B cell (primary cell): ENCODE data around the gene MARK4. TPM values are rescaled to one million over a fixed set of nuclear protein-coding genes. Genes with fewer than 3 reads are reported as not detected.

Experiments used
- ATAC-seq: fragments of 200-7000 bp; cut with Tn5 transposase; one replicate; pipeline ENCODE4 v1.10.0; 2021; ENCODE audit warnings: low read depth, mild to moderate bottlenecking, moderate number of reproducible peaks, moderate library complexity
- CTCF ChIA-PET: fragments of 350-600 bp; sonication (Branson Sonifier 250); formaldehyde crosslinking; loops from one replicate; lab custom pipeline; 2021; ENCODE audit warnings: antibody characterized with exemption, inconsistent platforms; lab: Charles Lee
- POLR2A ChIA-PET: fragments of 350-600 bp; sonication (Branson Sonifier 250); formaldehyde crosslinking; loops from one replicate; lab custom pipeline; 2021; ENCODE audit warnings: antibody characterized with exemption; lab: Charles Lee
- DNase-seq: peaks from one replicate; pipeline ENCODE4 v3.0.0; 2013
- H2AFZ ChIP-seq: 2 replicates; pipeline ENCODE4 v1.6.1; 2012; ENCODE audit warnings: mild to moderate bottlenecking, low read depth, low read length; ENCODE audit not compliant: insufficient read depth, poor library complexity, severe bottlenecking
- H3K27ac ChIP-seq, 2 donors: 1 replicate in 1 of 2; 2 replicates in 1 of 2; pipeline ENCODE4 v1.5.1; 2012 to 2013; ENCODE audit warnings: low read length in 2 of 2, mild to moderate bottlenecking in 2 of 2, moderate library complexity in 1 of 2
- H3K27me3 ChIP-seq, 4 experiments: fragments of 200-600 bp in 1 of 4; sonication (generic) in 1 of 4; replicated peaks in 1 of 4; 1 replicate in 2 of 4; 2 replicates in 2 of 4; pipeline versions ENCODE4 v1.6.1 to v1.7.0; 2013 to 2016; ENCODE audit warnings: low read length in 3 of 4, mild to moderate bottlenecking in 2 of 4, mixed read lengths in 1 of 4, moderate library complexity in 1 of 4; ENCODE audit not compliant: insufficient read depth in 4 of 4, control insufficient read depth in 3 of 4; ENCODE audit errors: control extremely low read depth in 1 of 4
- H3K36me3 ChIP-seq, 2 experiments: replicated peaks in 1 of 2; 1 replicate in 1 of 2; 2 replicates in 1 of 2; pipeline versions ENCODE4 v1.6.1 to v1.7.1; 2013; ENCODE audit warnings: low read length in 1 of 2; ENCODE audit not compliant: insufficient read depth in 2 of 2, control insufficient read depth in 1 of 2; ENCODE audit errors: control extremely low read depth in 1 of 2, extremely low read depth in 1 of 2
- H3K4me1 ChIP-seq, 2 donors: fragments of 200-600 bp in 1 of 2; sonication (generic) in 1 of 2; 1 replicate in 1 of 2; 2 replicates in 1 of 2; pipeline versions ENCODE4 v1.5.1 to v1.6.1; 2013 to 2017; ENCODE audit warnings: low read length in 2 of 2; ENCODE audit not compliant: control insufficient read depth in 2 of 2, insufficient read depth in 2 of 2
- H3K4me2 ChIP-seq: replicated peaks from 2 replicates; pipeline ENCODE3; 2012; ENCODE audit warnings: mild to moderate bottlenecking, low read depth, low read length; ENCODE audit not compliant: poor library complexity, severe bottlenecking
- H3K4me3 ChIP-seq, 5 experiments: fragments of 200-600 bp in 1 of 5; sonication (generic) in 1 of 5; 1 replicate in 3 of 5; 2 replicates in 2 of 5; pipeline versions ENCODE4 v1.5.1 to v1.7.0; 2011 to 2016; ENCODE audit warnings: low read length in 4 of 5, mild to moderate bottlenecking in 4 of 5, low read depth in 2 of 5, control low read depth in 1 of 5, moderate library complexity in 1 of 5; ENCODE audit not compliant: insufficient read depth in 1 of 5; ENCODE audit errors: control extremely low read depth in 1 of 5, extremely low read depth in 1 of 5
- H3K79me2 ChIP-seq: fragments of 200-600 bp; sonication (generic); one replicate; pipeline ENCODE4 v1.6.0; 2016; ENCODE audit warnings: low read length; ENCODE audit not compliant: control insufficient read depth, insufficient read depth
- H3K9ac ChIP-seq: fragments of 200-600 bp; sonication (generic); 2 replicates; pipeline ENCODE4 v1.6.1; 2017; ENCODE audit warnings: mild to moderate bottlenecking, low read length, moderate library complexity
- H3K9me3 ChIP-seq, 3 donors: one replicate each; pipeline versions ENCODE4 v1.6.1 to v1.7.1; 2013; ENCODE audit warnings: low read length in 2 of 3; ENCODE audit not compliant: control insufficient read depth in 2 of 3, insufficient read depth in 1 of 3; ENCODE audit errors: control extremely low read depth in 1 of 3
- H4K20me1 ChIP-seq: 2 replicates; pipeline ENCODE4 v1.6.0; 2012; ENCODE audit warnings: mild to moderate bottlenecking, low read length; ENCODE audit not compliant: insufficient read depth, control insufficient read depth, poor library complexity, severe bottlenecking
- H3K27ac Mint-ChIP-seq: one replicate; pipeline ENCODE4 v1.8.0; 2021; ENCODE audit warnings: mixed read lengths
- H3K27me3 Mint-ChIP-seq: one replicate; pipeline ENCODE4 v1.8.0; 2021; ENCODE audit warnings: mixed read lengths
- H3K4me1 Mint-ChIP-seq: one replicate; pipeline ENCODE4 v1.8.0; 2021; ENCODE audit warnings: mixed read lengths
- H3K4me3 Mint-ChIP-seq: one replicate; pipeline ENCODE4 v1.8.0; 2021; ENCODE audit warnings: mixed read lengths
- H3K9me3 Mint-ChIP-seq: one replicate; pipeline ENCODE4 v1.8.0; 2022; ENCODE audit warnings: mixed read lengths; ENCODE audit not compliant: insufficient read depth
- CTCF ChIP-seq: fragments of 200-600 bp; IDR thresholded peaks from one replicate; pipeline ENCODE4 v1.8.0; 2022; ENCODE audit warnings: antibody characterized with exemption, mild to moderate bottlenecking
- EZH2 ChIP-seq: IDR thresholded peaks from 2 replicates; pipeline ENCODE4 v1.6.1; 2012; ENCODE audit warnings: borderline replicate concordance, low read depth, mild to moderate bottlenecking, moderate library complexity, low read length; ENCODE audit not compliant: insufficient read depth, poor library complexity, severe bottlenecking
- whole genome bisulfite sequencing: methylation state at CpG from one replicate; pipeline ENCODE4 v1.1.5; 2013; ENCODE audit warnings: missing lambda C conversion rate; ENCODE audit not compliant: insufficient coverage; 5-methylcytosine and 5-hydroxymethylcytosine counted together
- intact Hi-C: fragments of 100-400 bp; cut with micrococcal nuclease; formaldehyde crosslinking; loops from one replicate; pipeline ENCODE4 v1.10.0; 2022
- polyA plus RNA-seq: library from polyadenylated mRNA; depleted of rRNA; stranded (reverse); fragments of >200 nt; gene quantifications from 2 replicates; pipeline ENCODE4 v1.2.3, GENCODE V29; 2012
- total RNA-seq, 2 donors: library from RNA; stranded (reverse); fragments of 120-200 nt in 1 of 2; gene quantifications; 1 replicate in 1 of 2; 2 replicates in 1 of 2; pipeline versions ENCODE4 v1.2.3 to v1.2.4, GENCODE V29; 2013 to 2022

The MARK4 gene
- total and polyA plus RNA-seq, 2 donors (not counting 1 experiment from before 2014, with no cell fraction given), result 13.5 to 36.2 TPM

- ATAC-seq (no peak), DNase-seq (no peak)
- ChIA-PET POLR2A (no interaction called here), CTCF (no interaction called here)
- WGBS, result 96% methylated on average over 4 of the region's 12 CpGs
- TF ChIP-seq CTCF (no peak), EZH2 (no peak)
- peaks cover 0 to 21% (median 0%) of the 10 kb centered on the region in 3 donors for H3K9me3 ChIP-seq
- no peak overlapping the region for H3K4me3 Mint-ChIP-seq
- no peak overlapping the region for H3K27ac Mint-ChIP-seq
- H3K27ac ChIP-seq, result no peak overlapping the region
- intact Hi-C loops, result loop anchor here (10.0 kb wide), 1 partner anchor 381 kb away; no protein-coding TSS in a partner anchor
- no peaks in the 10 kb centered on the region for H3K79me2 ChIP-seq
- no peak overlapping the region for H2AFZ ChIP-seq
- no peak overlapping the region for H3K4me3 ChIP-seq
- peaks cover 0 to 2% (median 0%) of the 10 kb centered on the region in 4 experiments for H3K27me3 ChIP-seq
- no peaks in the 10 kb centered on the region for H3K36me3 ChIP-seq
- no peak overlapping the region for H3K9ac ChIP-seq
- no peak overlapping the region for H3K4me2 ChIP-seq
- peaks cover 6% of the 10 kb centered on the region for H3K27me3 Mint-ChIP-seq
- no peaks in the 10 kb centered on the region for H3K4me1 Mint-ChIP-seq
- H4K20me1 ChIP-seq, result no peaks in the 10 kb centered on the region
- H3K4me1 ChIP-seq, result no peaks in the 10 kb centered on the region
- H3K9me3 Mint-ChIP-seq, result no peaks in the 10 kb centered on the region
These were observed 45.3 kb upstream of the MARK4 start for GRCh38 chr19:45205810-45206209.

- POLR2A ChIA-PET, result no interaction called here
- H3K4me1 ChIP-seq, result no peaks in the 10 kb centered on the region
- H3K27ac ChIP-seq, result no peak overlapping the region
- TF ChIP-seq CTCF (no peak), EZH2 (no peak)
- CTCF ChIA-PET, result no interaction called here
- no peak overlapping the region for H3K4me3 Mint-ChIP-seq
- no peak overlapping the region for H3K27ac Mint-ChIP-seq
- no peaks in the 10 kb centered on the region for H3K36me3 ChIP-seq
- no peak overlapping the region for H3K9ac ChIP-seq
- ATAC-seq, result no peak
- H3K79me2 ChIP-seq, result no peaks in the 10 kb centered on the region
- no peaks in the 10 kb centered on the region for H3K9me3 Mint-ChIP-seq
- H3K27me3 ChIP-seq, result peaks cover 0 to 4% (median under 1%) of the 10 kb centered on the region in 4 experiments
- H3K4me3 ChIP-seq, result no peak overlapping the region
- H2AFZ ChIP-seq, result no peak overlapping the region
- WGBS, result no CpG with 5 or more reads among the region's 3 CpGs
- no peaks in the 10 kb centered on the region for H3K4me1 Mint-ChIP-seq
- intact Hi-C loops, result loop anchor here (10.0 kb wide), 1 partner anchor 382 kb away; no protein-coding TSS in a partner anchor
- H3K9me3 ChIP-seq, result peaks cover 0 to 18% (median 0%) of the 10 kb centered on the region in 3 donors
- no peak for DNase-seq
- no peak overlapping the region for H3K4me2 ChIP-seq
- H4K20me1 ChIP-seq, result no peaks in the 10 kb centered on the region
- H3K27me3 Mint-ChIP-seq, result peaks cover 6% of the 10 kb centered on the region
These were observed 44.7 kb upstream of the MARK4 start for GRCh38 chr19:45206328-45206727.
